ENCODE results near the gene TIMM44. TPM values are rescaled to one million over a fixed set of nuclear protein-coding genes. Genes with fewer than 3 reads are reported as not detected.

The TIMM44 gene
- total and polyA plus RNA-seq, 2 of the 8 experiments (the other 6 are each of a cell fraction or from before 2014, with no cell fraction given) = 131 to 150 TPM

DNA sequence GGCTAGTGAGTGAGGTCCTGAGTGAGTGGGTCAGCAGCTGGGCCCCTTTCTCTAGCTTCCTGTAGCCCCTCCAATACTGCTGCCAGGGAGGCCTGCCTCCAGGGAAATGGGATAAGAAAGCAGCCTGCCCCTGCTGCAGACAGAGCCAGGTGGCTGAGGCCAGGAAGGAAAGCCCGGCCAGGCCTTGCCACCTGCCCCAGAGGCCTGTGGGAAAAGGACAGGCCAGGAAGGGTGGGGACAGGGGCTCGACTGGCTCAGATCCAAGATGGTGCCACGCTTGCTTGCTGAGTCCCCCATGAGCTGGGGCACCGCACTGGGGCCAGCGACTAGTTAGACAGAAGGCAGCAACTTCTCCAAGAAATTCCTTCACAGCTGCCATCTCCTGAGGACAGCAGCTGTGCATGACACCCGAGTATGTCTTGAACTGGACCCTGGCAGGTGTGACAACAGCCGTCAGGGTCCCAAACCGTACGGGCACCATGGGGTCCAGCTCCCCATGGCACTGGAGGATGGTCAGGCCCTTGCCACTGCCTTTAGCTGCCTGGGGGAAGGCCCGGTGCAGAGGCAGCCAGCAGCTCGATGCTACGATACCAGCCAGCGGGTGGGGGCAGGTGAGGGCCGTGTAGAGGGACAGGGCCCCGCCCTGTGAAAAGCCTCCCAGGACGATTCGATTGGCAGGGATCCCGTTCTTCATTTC is 64.2 kb downstream of the TIMM44 start (continued):
- no peak for TF ChIP-seq RAD21 (IDR thresholded peaks at IDR 0.05 in 1 of 2, conservative IDR thresholded peaks at IDR 0.05 in 1 of 2; ENCODE audit: low read depth in 2 of 2, low read length in 2 of 2)
